ENCODE data around the gene USP10. TPM values are rescaled to one million over a fixed set of nuclear protein-coding genes. Genes with fewer than 3 reads are reported as not detected.

Gene USP10
- total and polyA plus RNA-seq, 5 donors from 2014 or later = 64.0 to 112 (median 88.1) TPM

DNA sequence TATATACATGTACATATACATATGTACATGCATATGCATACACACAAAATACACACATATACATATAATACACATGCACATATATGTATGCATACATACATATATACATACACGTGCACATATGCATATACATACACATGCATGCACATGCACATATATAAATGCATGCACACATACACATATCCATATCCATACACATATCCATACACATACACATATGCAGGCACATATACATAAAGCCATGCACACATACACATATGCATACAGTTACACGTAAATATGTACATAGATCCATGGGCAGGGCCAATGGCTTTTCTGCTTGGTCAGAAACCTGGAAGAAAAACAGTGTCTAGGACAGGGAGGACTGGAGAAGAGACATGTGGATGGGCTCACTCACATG lies 23.9 kb upstream of the USP10 start:
- peaks cover 15% of the 10 kb centered on the region for H3K27me3 Mint-ChIP-seq
- H3K4me3 Mint-ChIP-seq = no peak overlapping the region
- peaks cover 0 to 14% (median 7%) of the 10 kb centered on the region in 4 donors for H3K4me1 Mint-ChIP-seq
- ATAC-seq (ENCODE audit: low read depth in 2 of 2) (no peak), DNase-seq (no peak)
- peaks cover 2% of the 10 kb centered on the region for H3K27me3 ChIP-seq (ENCODE audit: control insufficient read depth, insufficient read depth, low read length)
- no peaks in the 10 kb centered on the region for H3K36me3 ChIP-seq (ENCODE audit: control insufficient read depth, insufficient read depth, low read length)
- H3K4me1 ChIP-seq (ENCODE audit: control insufficient read depth, insufficient read depth, low read length, poor library complexity, severe bottlenecking) = no peaks in the 10 kb centered on the region
- H3K9me3 ChIP-seq (ENCODE audit: control insufficient read depth in 2 of 2, low read length in 2 of 2) = no peaks in the 10 kb centered on the region
- no peak overlapping the region for H3K27ac Mint-ChIP-seq
- H3K9me3 Mint-ChIP-seq = no peaks in the 10 kb centered on the region
- no peak overlapping the region for H3K27ac ChIP-seq (ENCODE audit: insufficient read depth, low read length, poor library complexity, severe bottlenecking)
- H3K4me3 ChIP-seq (ENCODE audit: low read depth, low read length) = no peak overlapping the region
- H3K36me3 Mint-ChIP-seq = peaks cover 4% of the 10 kb centered on the region

DNA sequence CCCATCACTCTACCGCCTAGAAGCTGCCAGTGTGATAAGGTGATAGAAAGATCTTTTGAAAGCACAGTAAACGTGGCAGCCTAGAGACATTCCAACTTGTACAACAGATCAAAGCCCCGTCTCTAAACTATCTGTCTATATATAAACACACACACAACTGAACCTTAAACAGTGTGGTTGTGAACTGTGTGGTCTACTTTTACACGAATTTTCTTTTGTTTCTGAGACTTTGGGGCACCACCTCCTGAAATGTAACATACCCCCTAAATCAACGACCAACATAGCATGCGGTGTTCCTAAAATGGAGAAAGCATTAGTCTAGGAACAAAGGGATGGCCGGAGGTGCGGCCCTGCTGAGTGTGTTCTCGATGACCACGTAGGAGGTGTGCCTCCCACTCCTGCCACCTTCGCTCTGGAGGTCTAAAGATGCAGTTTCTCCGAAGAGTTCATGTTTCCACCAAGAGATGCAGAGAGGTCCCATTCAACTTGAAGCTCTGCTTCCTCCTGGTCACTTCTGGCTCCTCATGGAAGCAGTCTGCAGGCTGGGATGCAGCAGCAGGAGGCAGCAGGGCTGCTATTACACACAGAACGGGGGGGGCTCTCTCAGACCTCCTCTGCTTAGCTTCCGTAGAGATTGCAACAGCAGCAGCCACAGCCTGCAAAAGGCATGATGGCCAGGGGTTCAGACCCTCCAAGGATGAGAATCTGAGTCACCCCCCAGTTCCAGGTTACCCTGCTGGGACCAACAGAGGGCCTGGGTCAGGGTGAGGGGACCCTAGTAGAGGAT lies 22.6 kb upstream of the USP10 start:
- Mint-ChIP-seq H3K4me1 (peaks cover 0 to 10% (median 4%) of the 10 kb centered on the region in 4 donors), H3K27me3 (peaks cover 13% of the 10 kb centered on the region), H3K36me3 (peaks cover 4% of the 10 kb centered on the region), H3K4me3 (no peak overlapping the region), H3K9me3 (no peaks in the 10 kb centered on the region), H3K27ac (no peak overlapping the region)
- no peak overlapping the region for H3K27ac ChIP-seq (ENCODE audit: insufficient read depth, low read length, poor library complexity, severe bottlenecking)
- no peaks in the 10 kb centered on the region for H3K36me3 ChIP-seq (ENCODE audit: control insufficient read depth, insufficient read depth, low read length)
- H3K9me3 ChIP-seq (ENCODE audit: control insufficient read depth in 2 of 2, low read length in 2 of 2) = no peaks in the 10 kb centered on the region
- DNase-seq = no peak
- no peaks in the 10 kb centered on the region for H3K4me1 ChIP-seq (ENCODE audit: control insufficient read depth, insufficient read depth, low read length, poor library complexity, severe bottlenecking)
- no peak for ATAC-seq (ENCODE audit: low read depth in 2 of 2)
- no peak overlapping the region for H3K4me3 ChIP-seq (ENCODE audit: low read depth, low read length)
- H3K27me3 ChIP-seq (ENCODE audit: control insufficient read depth, insufficient read depth, low read length) = peaks cover 6% of the 10 kb centered on the region

DNA sequence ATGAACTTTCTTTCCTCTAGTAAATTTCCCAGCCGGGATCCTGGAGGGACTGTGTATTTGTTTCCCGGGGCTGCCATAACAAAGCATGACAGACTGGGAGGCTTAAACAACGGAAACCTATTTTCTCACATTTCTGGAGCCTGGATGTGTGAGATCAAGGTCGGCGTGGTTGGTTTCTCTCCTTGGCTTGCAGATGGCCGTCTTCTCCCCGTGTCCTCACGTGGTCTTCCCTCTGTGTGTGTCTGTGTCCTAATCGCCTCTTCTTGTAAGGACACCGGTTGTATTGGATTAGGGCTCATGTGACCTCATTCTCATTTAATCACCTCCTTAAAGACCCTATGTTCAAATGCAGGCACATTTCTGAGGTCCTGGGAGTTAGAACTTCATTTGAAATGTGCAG lies 22.0 kb upstream of the USP10 start:
- H3K9me3 ChIP-seq (ENCODE audit: control insufficient read depth in 2 of 2, low read length in 2 of 2) = no peaks in the 10 kb centered on the region
- H3K27ac Mint-ChIP-seq = no peak overlapping the region
- no peaks in the 10 kb centered on the region for H3K9me3 Mint-ChIP-seq
- H3K36me3 Mint-ChIP-seq = peaks cover 4% of the 10 kb centered on the region
- no peaks in the 10 kb centered on the region for H3K4me1 ChIP-seq (ENCODE audit: control insufficient read depth, insufficient read depth, low read length, poor library complexity, severe bottlenecking)
- peaks cover 6% of the 10 kb centered on the region for H3K27me3 ChIP-seq (ENCODE audit: control insufficient read depth, insufficient read depth, low read length)
- DNase-seq (no peak), ATAC-seq (ENCODE audit: low read depth in 2 of 2) (no peak)
- H3K4me1 Mint-ChIP-seq = peaks cover 0 to 3% (median under 1%) of the 10 kb centered on the region in 4 donors
- H3K4me3 ChIP-seq (ENCODE audit: low read depth, low read length) = no peak overlapping the region
- no peak overlapping the region for H3K27ac ChIP-seq (ENCODE audit: insufficient read depth, low read length, poor library complexity, severe bottlenecking)
- H3K36me3 ChIP-seq (ENCODE audit: control insufficient read depth, insufficient read depth, low read length) = no peaks in the 10 kb centered on the region
- H3K4me3 Mint-ChIP-seq = no peak overlapping the region
- H3K27me3 Mint-ChIP-seq = peaks cover 16% of the 10 kb centered on the region

DNA sequence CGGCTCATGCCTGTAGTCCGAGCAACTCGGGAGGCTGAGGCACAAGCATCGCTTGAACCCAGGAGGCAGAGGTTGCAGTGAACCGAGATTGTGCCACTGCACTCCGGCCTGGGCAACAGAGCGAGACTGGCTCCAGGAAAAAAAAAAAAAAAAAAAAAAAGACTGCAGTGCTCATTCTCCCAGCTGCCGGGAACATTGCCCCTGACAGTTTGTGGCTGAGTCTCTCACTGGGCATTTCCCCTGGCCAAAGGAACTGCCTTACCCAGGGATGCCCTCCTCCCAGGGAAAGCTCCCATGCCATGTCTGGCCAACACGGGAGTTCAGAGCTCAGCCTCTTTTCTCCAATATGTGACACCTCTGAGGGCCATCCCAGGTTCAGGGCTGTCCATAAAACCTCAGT lies 21.3 kb upstream of the USP10 start:
- Histone ChIP-seq H3K27me3 (ENCODE audit: control insufficient read depth, insufficient read depth, low read length) (peaks cover 10% of the 10 kb centered on the region), H3K4me1 (ENCODE audit: control insufficient read depth, insufficient read depth, low read length, poor library complexity, severe bottlenecking) (no peaks in the 10 kb centered on the region), H3K4me3 (ENCODE audit: low read depth, low read length) (no peak overlapping the region), H3K27ac (ENCODE audit: insufficient read depth, low read length, poor library complexity, severe bottlenecking) (no peak overlapping the region), H3K36me3 (ENCODE audit: control insufficient read depth, insufficient read depth, low read length) (no peaks in the 10 kb centered on the region), H3K9me3 (ENCODE audit: control insufficient read depth in 2 of 2, low read length in 2 of 2) (no peaks in the 10 kb centered on the region)
- peaks cover 4% of the 10 kb centered on the region for H3K36me3 Mint-ChIP-seq
- H3K27me3 Mint-ChIP-seq = peaks cover 22% of the 10 kb centered on the region
- no peak overlapping the region for H3K27ac Mint-ChIP-seq
- no peak overlapping the region for H3K4me3 Mint-ChIP-seq
- H3K9me3 Mint-ChIP-seq = no peaks in the 10 kb centered on the region
- ATAC-seq (ENCODE audit: low read depth in 2 of 2) = no peak
- peaks cover 0 to under 1% (median 0%) of the 10 kb centered on the region in 4 donors for H3K4me1 Mint-ChIP-seq
- DNase-seq = no peak

DNA sequence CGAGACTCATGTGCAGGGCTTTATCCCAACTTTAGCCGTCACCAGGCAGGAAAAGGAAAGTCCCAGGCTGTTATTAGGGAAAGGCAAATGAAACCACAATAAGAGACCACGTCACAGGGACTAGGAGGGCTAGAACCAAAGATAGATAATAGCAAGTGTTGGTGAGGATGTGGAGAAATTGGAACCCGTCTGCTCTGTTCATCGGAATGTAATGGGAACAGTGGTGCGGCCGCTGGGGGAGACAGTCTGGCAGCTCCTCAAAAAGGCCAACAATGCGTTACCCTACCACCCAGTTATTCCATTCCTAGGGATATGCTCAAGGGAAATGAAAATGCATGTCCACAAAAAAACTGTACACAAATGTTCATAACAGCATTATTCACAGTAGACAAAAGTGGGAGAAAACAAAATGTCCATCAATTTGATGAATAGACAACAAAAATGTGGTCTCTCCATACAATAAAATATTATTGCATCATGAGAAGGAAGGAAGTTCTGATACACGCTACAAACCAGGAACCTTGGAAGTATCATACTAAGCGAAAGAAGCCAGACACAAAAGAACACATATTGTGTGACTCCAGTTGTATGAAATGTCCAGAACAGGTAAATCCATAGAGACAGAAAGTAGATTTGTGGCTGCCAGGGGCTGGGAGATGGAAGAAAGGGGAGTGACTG lies 19.5 kb upstream of the USP10 start:
- H3K27me3 ChIP-seq (ENCODE audit: control insufficient read depth, insufficient read depth, low read length) = peaks cover 11% of the 10 kb centered on the region
- no peaks in the 10 kb centered on the region for H3K4me1 Mint-ChIP-seq
- no peak overlapping the region for H3K27ac ChIP-seq (ENCODE audit: insufficient read depth, low read length, poor library complexity, severe bottlenecking)
- H3K36me3 Mint-ChIP-seq = no peaks in the 10 kb centered on the region
- H3K4me1 ChIP-seq (ENCODE audit: control insufficient read depth, insufficient read depth, low read length, poor library complexity, severe bottlenecking) = no peaks in the 10 kb centered on the region
- no peak for ATAC-seq (ENCODE audit: low read depth in 2 of 2)
- no peak overlapping the region for H3K27ac Mint-ChIP-seq
- no peak for DNase-seq
- H3K9me3 ChIP-seq (ENCODE audit: control insufficient read depth in 2 of 2, low read length in 2 of 2) = no peaks in the 10 kb centered on the region
- H3K4me3 ChIP-seq (ENCODE audit: low read depth, low read length) = no peak overlapping the region
- no peaks in the 10 kb centered on the region for H3K36me3 ChIP-seq (ENCODE audit: control insufficient read depth, insufficient read depth, low read length)
- H3K9me3 Mint-ChIP-seq = peaks cover 0 to 1% (median 0%) of the 10 kb centered on the region in 7 donors
- H3K27me3 Mint-ChIP-seq = peaks cover 37% of the 10 kb centered on the region
- H3K4me3 Mint-ChIP-seq = no peak overlapping the region

DNA sequence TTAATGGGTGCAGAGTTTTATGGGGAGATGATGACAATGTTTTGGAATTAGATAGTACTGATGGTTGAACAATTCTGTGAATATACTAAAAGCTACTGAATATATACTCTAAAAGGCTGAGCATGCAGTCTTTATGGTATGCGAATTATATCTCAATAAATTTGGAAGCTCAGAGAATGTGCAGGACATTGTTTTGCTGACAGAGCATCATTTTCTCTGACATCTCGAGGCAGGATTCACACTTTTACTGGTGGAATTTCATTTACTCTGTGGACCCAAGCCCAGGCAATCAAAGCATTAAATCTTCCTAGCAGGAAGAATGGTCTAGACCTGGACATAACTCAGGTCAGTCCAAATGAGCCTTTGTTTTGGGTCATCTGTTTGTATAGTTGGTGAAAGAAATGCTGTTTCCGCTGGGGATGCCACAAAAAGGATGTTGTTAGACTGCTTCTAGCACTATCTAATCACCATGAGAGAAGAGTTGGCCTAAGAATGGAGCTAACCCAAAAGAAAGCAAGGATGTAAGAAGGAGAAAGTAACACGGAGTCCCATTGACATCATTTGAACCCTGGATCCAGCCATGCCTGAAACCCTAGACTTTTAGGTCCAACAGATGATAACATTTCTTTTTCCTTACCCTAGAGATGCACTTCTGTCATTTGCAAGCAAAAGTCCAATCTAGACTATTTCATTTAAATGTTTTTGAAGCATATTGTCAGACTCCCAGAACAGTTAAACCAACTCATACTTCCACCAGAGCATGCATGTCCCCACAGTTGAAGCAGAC lies 18.8 kb upstream of the USP10 start:
- ATAC-seq (ENCODE audit: low read depth in 2 of 2) (no peak), DNase-seq (no peak)
- Mint-ChIP-seq H3K27me3 (peaks cover 41% of the 10 kb centered on the region), H3K4me1 (no peaks in the 10 kb centered on the region), H3K4me3 (no peak overlapping the region), H3K27ac (no peak overlapping the region), H3K9me3 (peaks cover 0 to 4% (median 0%) of the 10 kb centered on the region in 7 donors), H3K36me3 (no peaks in the 10 kb centered on the region)
- H3K4me3 ChIP-seq (ENCODE audit: low read depth, low read length) = no peak overlapping the region
- H3K27me3 ChIP-seq (ENCODE audit: control insufficient read depth, insufficient read depth, low read length) = peaks cover 11% of the 10 kb centered on the region
- no peaks in the 10 kb centered on the region for H3K36me3 ChIP-seq (ENCODE audit: control insufficient read depth, insufficient read depth, low read length)
- H3K27ac ChIP-seq (ENCODE audit: insufficient read depth, low read length, poor library complexity, severe bottlenecking) = no peak overlapping the region
- no peaks in the 10 kb centered on the region for H3K9me3 ChIP-seq (ENCODE audit: control insufficient read depth in 2 of 2, low read length in 2 of 2)
- H3K4me1 ChIP-seq (ENCODE audit: control insufficient read depth, insufficient read depth, low read length, poor library complexity, severe bottlenecking) = no peaks in the 10 kb centered on the region

DNA sequence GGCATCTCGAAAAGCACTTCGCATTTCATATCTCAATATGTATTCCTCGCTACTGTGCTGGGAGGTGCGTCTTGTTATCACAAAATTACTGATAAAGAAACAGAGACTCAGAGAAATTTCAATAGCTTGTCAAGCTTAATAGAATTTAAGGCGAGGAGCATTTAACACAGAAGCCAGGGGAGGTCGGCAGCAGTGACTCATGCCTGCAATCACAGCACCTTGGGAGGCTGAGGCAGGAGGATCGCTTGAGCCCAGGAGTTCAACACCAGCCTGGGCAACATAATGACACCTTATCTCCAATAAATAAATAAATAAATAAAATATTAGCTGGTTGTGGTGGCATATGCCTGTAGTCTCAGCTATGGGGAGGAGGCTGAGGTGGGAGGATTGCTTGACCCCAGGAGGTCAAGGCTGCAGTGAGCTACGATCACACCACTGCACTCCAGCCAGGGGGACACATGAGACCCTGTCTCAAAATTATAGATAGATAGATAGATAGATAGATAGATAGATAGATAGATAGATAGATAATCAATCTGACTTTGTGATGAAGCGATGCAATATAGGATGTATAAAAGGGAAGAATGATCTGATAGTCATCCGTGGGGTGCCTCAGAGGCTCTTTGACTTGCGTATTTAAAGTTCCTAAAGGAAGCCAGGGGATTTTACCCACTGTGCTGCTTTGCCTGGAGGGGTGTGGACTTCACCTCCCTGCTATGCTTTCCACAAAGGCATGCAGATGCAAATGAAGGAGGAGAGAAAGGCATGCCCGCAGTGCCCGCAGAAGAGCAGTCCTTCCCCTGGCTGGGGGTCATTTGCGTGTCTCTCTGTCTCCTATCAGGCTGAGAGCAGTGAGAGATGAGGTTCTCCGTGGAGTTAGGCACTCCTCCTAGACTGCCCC lies 15.9 kb upstream of the USP10 start:
- Mint-ChIP-seq H3K9me3 (peaks cover 0 to 4% (median 0%) of the 10 kb centered on the region in 7 donors), H3K4me1 (no peaks in the 10 kb centered on the region), H3K36me3 (no peaks in the 10 kb centered on the region), H3K27me3 (peaks cover 55% of the 10 kb centered on the region), H3K27ac (no peak overlapping the region), H3K4me3 (no peak overlapping the region)
- no peaks in the 10 kb centered on the region for H3K4me1 ChIP-seq (ENCODE audit: control insufficient read depth, insufficient read depth, low read length, poor library complexity, severe bottlenecking)
- no peak overlapping the region for H3K4me3 ChIP-seq (ENCODE audit: low read depth, low read length)
- ATAC-seq (ENCODE audit: low read depth in 2 of 2) = no peak
- no peak overlapping the region for H3K27ac ChIP-seq (ENCODE audit: insufficient read depth, low read length, poor library complexity, severe bottlenecking)
- DNase-seq = no peak
- H3K27me3 ChIP-seq (ENCODE audit: control insufficient read depth, insufficient read depth, low read length) = peaks cover 11% of the 10 kb centered on the region
- H3K36me3 ChIP-seq (ENCODE audit: control insufficient read depth, insufficient read depth, low read length) = no peaks in the 10 kb centered on the region
- H3K9me3 ChIP-seq (ENCODE audit: control insufficient read depth in 2 of 2, low read length in 2 of 2) = peaks cover 0 to 2% of the 10 kb centered on the region in 2 experiments
